ENCODE data around the gene HHLA2.
A peak's percentile ranks its signal among the peaks of the same experiment; 100 is the strongest.
"Not testable (repeated sequence)": the region's sequence is repeated elsewhere in the genome, so short reads cannot be mapped to it uniquely, and the experiment has no call there.

HHLA2 gene, protein sequence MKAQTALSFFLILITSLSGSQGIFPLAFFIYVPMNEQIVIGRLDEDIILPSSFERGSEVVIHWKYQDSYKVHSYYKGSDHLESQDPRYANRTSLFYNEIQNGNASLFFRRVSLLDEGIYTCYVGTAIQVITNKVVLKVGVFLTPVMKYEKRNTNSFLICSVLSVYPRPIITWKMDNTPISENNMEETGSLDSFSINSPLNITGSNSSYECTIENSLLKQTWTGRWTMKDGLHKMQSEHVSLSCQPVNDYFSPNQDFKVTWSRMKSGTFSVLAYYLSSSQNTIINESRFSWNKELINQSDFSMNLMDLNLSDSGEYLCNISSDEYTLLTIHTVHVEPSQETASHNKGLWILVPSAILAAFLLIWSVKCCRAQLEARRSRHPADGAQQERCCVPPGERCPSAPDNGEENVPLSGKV
- 0.62 to 1.1 reads per million in 2 donors for total RNA-seq

DNA sequence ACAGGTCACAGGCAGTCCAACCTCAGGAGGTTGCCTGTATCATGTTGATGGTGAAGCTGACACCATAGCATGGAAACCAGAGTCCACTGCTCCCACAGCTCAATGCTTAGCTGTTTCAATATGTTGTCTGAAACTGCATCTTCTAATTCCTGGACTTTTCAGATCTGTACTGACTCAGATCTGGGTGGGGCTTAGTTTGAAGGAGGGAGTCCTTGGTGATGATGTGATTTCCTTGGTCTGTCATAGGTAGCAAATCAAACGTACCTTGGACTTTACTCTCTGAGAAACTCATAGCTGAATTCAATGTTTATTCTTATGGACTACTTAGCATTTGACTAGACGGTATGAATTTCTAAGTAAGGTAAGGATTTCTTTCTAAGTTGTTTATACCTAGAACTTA is at the start of gene HHLA2:
HHLA2 (plus strand) TSS at position 310 of the 400 bp plus-strand sequence. CDS start 55,266 bp downstream, outside the sequence.
- peak in 1 of 5 experiments; percentile 74 for DNase-seq

DNA sequence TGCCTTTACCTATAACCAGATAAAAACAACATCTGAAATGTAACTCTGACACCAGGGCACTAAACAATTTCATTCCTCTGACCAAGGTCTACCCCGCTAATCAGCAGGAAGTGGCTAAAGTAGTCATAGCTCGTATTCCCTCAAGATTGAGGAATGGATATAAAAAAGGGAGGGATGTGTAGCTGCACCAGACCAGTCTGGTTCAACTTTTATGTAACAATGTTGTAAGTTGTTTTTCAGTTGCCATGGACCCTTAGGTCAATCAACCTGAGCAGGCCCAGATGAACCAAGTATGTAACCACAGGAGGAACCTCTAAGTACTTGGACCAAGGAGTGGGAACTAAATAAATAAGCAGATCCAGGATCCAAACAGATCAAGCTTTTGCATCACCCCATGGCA is 45.7 kb upstream of the HHLA2 start:
- no peak for DNase-seq

DNA sequence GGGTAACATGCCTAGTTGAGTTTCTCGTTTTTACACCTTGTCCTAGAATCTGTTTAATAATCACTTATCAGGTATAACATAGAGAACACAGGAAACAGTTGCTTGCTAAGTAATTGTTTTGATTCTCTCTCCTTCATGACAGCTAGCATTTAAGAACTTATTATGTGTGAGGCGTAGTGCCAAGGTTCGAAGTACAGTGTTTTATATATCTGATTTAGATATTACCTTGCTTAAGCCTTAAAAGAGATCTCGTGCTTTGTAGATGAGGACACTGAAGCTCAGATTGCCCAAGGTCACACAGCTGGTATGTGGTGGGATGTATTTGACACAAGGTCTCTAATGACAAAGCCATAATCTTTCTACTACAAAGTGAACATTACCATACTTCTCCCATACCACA is 45.1 kb upstream of the HHLA2 start:
- DNase-seq = no peak

DNA sequence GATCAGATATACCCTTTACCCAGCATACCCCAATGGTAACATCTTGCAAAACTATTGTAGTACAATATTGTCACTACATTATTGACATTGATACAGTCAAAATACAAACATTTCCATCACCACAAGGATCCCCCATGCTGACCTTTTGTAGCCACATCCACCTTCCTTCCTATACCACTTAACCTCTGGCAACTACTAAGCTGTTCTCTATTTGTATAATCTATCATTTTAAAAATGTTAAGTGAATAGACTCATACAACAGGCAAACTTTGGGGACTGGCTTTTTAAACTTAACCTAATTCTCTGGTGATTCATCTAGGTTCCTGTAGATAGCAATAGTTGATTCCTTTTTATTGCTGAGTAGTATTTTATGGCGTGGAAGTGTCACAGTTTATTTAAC is 44.5 kb upstream of the HHLA2 start:
- peak in 1 of 5 experiments; percentile 22 for DNase-seq

DNA sequence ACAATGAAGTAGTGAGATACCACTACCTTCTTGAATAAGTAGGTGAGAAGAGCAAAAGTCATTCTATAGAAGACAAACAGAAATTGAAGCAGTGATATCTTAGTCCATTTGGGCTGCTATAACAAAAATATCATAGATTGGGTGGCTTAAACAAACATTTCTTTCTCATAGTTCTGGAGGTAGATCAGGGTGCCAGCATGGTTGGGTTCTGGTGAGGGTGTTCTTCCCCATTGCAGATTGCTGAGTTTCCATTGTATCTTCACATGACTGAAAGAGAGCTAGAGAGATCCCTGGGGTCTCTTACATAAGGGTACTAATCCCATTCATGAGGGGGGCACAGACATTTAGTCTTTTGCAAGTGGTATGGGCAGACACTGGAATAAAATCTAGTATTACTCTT is 41.2 kb upstream of the HHLA2 start:
- no peak for DNase-seq

DNA sequence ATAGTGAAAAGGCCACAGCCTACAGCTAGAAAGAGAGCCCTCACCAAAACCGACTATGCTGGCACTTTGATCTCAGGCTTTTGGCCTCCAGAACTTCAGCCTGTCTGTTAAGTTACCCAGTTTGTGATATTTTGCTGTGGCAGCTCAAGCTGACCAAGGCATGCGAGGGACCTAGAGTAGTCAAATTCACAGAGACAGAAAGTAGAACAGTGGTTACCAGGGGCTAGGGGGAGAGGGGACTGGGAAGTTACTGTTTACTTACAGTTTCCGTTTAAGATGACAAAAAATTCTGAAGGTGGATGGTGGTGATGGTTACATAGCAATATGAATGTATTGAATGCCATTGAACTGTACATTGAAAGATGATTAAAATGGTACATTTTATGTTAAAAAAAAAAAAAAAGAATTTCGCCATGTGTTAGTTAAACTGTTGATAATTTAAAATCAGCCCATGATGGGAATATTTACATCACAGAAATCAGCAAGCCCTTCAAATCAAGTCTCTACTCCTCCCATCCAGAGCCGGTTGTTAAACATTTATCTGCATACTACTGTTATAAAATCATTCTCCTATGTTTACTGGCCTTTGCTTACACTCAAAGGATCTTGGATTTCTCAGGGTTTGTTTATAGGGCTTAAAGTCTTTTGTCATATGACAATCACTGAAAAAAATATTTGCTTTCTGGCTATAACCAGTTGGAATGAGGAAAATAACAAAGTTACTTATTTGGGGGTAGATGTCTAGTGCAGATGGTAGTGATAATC is 31.6 kb upstream of the HHLA2 start:
- DNase-seq = not testable (repeated sequence)

DNA sequence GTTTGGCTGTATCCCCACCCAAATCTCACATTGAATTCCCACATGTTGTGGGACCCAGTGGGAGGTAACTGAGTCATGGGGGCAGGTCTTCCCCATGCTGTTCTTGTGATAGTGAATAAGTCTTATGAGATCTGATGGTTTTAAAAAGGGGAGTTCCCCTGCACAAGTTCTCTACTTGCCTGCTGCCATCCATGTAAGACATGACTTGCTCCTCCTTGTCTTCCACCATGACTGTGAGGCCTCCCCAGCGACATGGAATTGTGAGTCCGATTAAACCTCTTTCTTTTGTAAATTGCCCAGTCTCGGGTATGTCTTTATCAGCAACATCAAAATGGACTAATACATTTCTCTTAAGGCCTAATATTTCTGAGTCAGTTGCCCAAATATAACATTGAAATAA is 28.1 kb upstream of the HHLA2 start:
- DNase-seq = not testable (repeated sequence)

DNA sequence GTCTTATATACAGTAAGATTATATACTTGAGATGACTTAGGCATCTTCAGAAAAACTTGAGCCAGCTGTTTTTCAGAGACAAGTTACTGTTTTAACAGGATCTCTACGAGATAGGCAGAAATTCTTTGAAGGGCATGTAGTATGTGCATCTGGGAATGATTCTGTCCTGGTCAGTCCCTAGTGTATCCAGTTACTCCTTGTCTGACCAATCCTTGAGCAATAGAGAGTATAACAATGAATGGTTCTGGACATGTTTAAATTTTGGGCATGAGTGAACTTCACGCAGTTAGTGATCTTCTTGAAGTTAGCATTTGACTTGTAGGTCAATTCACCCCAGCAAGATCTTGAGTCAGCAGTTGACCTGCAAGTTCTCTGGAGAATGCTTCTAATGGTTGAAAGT is 24.7 kb upstream of the HHLA2 start:
- no peak for DNase-seq

DNA sequence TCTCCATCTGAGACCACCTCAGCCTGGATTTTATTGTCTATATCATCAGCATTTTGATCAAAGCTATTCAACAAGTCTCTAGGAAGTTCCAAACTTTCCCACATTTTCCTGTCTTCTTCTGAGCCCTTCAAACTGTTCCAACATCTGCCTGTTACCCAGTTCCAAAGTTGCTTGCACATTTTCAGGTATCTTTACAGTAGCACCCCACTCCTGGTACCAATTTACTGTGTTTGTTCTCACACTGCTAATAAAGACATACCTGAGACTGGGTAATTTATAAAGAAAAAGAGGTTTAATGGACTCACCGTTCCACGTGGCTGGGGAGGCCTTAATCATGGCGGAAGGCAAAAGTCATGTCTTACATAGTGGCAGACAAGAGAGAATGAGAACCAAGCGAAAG is 17.3 kb upstream of the HHLA2 start:
- DNase-seq = not testable (repeated sequence)

DNA sequence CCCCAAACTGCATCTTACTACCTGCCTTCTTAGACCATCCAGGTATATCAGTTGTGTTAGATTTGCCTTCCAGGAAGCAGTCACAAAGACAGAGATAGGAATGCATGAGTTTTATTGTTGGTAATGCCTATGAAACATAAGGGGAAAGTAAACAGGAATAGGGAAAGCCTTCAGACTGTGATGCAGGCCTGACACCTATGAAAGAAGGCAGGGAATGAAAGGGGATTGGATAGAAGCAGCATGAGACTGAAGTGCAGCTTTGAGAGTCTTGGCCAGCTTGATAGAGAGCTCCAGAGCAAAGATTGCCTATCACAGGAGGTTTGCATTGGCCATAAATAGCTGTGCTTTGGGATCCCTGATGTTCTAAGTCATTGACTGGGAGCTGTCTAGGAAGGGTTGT is 15.9 kb upstream of the HHLA2 start:
- no peak for DNase-seq

DNA sequence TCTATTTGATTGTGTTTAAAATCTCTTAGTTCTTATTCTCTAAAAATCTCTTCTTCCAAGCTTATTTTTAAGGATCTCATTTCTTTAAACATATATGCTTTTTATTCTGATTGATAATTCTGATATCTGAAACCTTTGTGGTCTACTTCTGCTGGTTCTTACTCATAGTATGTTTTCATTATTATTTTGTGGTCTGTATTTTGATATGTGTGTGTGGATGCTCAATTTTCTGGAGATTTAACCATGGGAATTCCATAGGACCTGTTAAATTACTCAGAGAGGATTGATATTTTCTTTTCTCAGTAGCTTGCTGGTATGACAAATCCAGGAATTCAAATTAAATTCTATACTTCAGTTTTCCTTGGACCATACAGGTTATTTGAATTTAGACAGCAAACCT is 14.7 kb upstream of the HHLA2 start:
- DNase-seq = no peak

DNA sequence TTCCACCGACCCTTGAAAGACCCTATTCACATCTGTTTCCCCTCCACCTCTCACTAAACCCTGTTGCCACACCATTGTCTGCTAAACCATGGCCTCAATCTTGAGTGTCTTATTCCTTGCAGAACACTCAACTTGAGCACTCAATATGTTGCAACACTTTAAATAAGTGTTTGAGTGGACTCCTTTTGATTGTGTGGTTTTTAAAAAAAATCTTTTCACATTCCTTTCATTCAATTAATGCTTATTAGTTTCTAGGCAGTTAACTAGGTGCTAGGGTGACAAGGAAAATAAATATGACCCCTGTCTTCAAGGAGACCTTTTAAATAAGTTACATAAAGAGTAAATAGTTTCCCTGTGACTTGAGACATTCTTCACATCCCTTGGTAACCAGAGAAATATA is 13.3 kb upstream of the HHLA2 start:
- no peak for DNase-seq

DNA sequence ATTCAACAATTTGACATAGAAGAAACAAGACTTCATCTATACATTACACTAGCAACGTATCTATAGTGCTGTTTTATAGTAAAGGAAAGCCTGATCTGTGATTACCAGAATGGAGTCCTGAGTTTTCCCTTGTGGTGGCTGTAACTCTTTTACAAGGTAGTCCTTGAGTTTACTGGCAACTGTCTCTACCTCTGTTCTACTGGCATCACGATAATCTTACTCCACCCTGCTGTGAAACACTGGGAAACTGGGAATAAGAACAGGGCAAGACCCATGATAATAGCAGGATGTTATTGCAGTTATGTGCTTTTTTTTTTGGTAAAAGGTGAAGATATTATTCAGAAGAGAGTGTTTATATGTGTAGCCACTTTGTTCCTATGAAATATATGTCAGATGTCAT is 12.4 kb upstream of the HHLA2 start:
- DNase-seq = no peak

DNA sequence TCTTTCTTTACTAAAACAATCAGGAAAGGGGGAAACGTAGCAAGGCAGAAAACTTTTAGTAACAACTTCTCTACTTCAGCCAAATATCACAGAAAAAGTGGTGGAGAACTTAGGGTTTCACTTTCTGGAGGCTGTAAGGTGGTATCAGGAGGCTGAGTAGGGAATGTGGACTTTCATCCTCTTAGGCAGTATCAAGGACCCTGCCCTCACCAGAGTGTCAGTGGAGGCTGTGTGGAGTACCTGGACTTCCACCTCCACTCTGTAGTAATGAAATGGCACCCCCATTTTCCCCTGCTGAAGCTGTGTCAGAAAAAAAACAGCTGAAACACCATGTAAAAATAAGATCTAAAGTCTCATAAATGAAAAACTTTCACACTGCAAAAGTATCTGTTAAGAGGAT is 11.2 kb upstream of the HHLA2 start:
- no peak for DNase-seq

DNA sequence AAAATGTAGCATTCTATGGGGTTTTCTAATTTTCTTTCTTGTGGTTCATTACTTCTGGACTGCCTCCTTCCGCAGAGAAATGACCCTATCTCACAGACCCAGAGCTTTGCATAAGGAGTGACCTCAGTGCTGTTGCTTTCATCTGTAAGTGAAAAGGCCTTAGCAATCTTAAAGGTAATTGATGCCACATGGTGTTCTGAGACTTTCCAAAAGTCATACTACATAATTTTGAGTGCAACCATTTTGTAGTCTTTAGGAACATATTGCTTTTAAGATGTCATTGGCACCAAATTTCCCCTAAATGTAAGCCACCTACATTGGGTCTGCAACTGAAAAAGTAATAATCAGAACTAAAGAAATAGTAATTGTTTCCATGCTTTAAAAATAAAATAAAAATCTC is 9.2 kb upstream of the HHLA2 start:
- DNase-seq = no peak

DNA sequence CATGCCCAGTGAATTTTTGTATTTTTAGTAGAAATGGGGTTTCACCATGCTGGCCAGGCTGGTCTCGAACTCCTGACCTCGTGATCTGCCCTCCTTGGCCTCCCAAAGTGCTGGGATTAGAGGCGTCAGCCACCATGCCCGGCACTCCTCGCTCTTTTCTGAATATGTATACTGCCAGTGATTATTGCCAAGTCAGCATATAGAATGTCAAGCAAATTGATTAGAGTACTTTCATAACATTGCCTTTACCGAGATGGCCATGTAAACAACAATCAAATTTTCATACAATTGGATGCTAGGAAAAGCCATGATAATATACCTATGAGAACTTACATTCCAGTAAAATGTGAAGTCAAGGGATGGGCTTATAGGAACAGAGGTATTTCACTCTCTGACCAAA is 8.2 kb upstream of the HHLA2 start:
- not testable (repeated sequence) for DNase-seq

DNA sequence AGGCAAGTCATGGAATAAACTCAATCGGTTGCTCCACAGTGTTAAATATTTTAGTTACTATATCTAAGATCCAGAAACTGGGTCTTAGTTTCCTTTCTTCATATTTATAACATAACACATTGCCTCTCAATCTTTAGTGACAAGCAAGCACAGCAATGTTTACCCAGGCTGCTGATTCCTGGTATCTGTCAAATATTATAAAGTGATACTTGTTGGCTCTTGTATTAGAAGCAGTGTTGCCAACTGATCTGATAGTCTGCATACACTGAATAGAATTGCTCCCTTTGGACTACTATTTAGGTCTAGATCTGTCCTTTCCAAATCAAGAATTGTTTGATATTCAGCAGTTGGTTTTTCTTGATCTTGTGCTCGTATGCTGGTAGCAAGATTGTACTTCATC is 7.2 kb upstream of the HHLA2 start:
- DNase-seq = no peak

DNA sequence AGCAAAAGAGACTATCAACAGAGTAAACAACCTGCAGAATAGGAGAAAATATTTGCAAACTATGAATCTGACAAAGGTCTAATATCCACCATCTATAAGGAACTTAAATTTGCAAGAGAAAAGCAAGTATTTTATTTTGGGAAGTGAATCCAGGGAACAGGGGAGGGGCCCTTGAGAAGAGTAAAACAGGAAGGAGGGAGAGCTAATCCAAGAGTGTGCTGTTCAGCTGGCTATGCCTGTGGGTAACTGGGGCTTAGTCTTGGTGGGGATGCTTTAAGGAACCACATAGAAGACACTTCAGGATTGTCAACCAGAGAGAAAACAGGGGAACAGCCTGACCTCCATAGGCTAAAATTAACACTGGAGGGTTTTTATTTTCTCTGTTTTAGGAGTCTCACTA is 3.9 kb upstream of the HHLA2 start:
- DNase-seq = no peak

DNA sequence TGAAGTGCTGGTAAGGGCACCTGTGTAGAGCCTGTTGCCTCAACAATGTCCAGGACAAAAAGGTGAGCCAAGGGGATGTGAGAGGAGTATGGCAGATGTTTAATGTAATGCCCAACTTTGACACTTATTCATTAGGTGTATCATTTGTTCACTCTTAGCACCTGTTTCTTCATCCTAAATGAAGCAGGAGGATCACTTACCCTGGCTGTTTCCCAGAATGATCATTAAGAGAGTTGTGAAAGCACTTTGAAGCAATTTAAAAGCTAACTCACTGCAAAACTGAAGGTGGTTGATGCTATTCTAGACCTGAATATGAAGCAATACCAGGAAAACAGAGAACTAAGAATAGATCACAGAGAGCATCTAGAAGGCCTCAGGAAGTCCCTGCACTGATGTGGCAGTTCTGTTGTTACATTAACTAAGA is 3.4 kb upstream of the HHLA2 start:
- peak in 1 of 5 experiments; percentile 82 for DNase-seq

DNA sequence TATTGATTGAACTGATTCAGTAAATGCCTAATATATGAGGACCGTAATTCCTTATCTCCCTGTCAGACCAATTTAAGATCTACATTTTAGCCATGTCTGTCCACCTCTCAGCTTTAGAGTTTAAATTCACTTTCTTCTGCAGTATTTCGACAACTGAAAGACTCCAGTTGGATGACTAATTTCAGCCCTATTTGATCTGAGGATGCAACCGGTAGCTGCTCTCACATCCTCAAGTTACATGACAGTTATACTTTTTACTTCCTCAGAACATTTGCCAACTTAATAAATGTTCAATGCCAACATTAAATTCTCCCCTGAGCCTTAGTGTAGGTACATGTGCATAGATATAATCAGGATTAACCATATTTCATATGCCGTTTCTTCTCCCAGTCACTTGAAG is 2.5 kb upstream of the HHLA2 start:
- DNase-seq = peak in 1 of 5 experiments; percentile 88

DNA sequence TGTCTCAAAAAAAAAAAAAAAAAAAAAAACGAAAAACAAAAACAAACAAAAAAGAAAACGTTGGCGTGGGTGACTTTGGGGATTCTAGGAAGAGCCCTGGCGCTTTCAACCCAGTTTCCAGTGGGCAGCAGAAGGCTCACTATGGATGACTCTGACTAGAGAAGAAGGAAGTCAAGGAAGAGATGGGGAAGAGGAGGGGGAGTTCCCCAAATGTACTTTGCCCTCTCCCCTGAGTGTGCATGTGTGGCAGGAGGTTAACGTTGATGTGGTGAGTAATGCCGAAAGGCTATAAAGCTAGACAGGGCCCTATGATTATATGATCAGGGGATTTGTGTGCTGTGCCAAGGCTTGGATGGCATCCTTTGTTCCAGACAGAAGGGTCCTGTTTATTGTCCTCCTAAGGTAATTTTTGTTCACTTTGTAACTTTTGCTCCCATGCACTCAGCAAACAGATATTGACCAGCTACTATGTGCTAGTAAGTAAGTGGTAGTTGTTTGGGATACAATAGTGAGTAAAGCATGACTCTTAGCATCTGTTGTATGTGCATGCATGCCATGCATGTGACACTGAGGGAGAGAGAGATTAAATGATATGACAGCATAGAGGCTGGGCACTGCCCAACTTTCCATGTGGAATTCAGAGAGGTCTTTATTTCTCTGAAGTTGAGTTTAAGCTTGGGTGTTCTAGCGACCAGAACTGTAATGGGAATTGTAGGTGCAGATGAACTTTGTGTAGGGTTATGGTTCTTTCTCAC is 750 bp upstream of the HHLA2 start:
- DNase-seq = peak in 1 of 5 experiments; percentile 22

DNA sequence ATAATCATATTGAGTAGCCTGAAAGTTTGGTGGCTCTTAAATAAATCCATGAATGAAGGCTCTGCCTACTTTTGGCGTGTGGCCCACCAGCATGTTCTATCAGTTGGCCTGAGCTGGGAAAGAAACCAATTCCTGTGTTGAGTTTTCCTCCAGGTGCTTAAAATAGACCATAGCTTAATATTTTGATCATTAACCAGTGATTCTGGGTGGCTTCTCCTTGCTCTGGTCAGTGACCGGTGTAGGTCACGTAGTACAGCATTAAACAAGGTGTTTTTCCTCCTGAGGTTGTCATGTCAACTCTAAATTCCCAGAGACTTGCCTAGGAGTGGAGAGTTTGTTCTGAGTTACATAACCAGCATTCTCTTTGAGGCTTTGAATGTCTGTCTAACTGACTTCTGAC is 1.3 kb downstream of the HHLA2 start:
- DNase-seq = no peak

DNA sequence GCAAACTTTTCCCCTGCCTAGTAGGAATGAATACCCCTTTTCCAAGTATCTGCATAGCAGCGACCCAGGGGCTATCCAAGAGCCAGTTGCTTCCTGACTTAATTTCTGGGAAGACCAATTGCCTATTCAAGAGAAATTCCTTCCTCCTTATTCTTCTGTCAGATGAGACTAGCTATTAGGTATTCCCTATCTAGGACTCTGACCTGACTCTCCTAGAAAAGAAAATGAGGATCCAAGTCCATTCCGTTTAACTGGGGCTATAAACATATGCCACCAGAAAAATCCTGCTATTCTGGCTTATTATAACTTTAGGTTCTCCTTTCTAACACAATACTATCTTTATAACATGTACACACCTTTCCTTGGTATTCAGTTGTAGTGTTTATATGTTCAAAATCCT is 1.7 kb downstream of the HHLA2 start:
- no peak for DNase-seq
